GM18870 (cell line): ENCODE results near the gene NCKAP1.
"Not testable (repeated sequence)": the region's sequence is repeated elsewhere in the genome, so short reads cannot be mapped to it uniquely, and the experiment has no call there.

Experiments
- ATAC-seq: cut with Tn5 transposase; IDR thresholded peaks from one replicate; pipeline ENCODE4 v1.9.1; 2021; ENCODE audit warnings: moderate library complexity; ENCODE audit not compliant: unreplicated experiment

NCKAP1 gene

GRCh38 chr2:183038341-183039300, at the start of gene NCKAP1:
NCKAP1 (minus strand) TSS chr2:183038457; CDS start chr2:183038099, 358 bp downstream.
- peak; percentile 38 for ATAC-seq

- ATAC-seq, result no peak
Observed at GRCh38 chr2:183081911-183082310, 43.7 kb upstream of the NCKAP1 start.

GRCh38 chr2:183079139-183079775, 41.0 kb upstream of the NCKAP1 start:
- ATAC-seq, result peak; percentile 9

GRCh38 chr2:183078464-183079138, 40.3 kb upstream of the NCKAP1 start, which contains the start of gene DUSP19:
DUSP19 (plus strand) TSS chr2:183078747; CDS start chr2:183078934, 187 bp downstream.
- ATAC-seq, result peak; percentile 86

GRCh38 chr2:183078163-183078463, 39.9 kb upstream of the NCKAP1 start:
- no peak for ATAC-seq

- no peak for ATAC-seq
Observed at GRCh38 chr2:183072177-183072576, 33.9 kb upstream of the NCKAP1 start.

GRCh38 chr2:183070942-183071844, 32.9 kb upstream of the NCKAP1 start:
- no peak for ATAC-seq

GRCh38 chr2:183069174-183069573, 30.9 kb upstream of the NCKAP1 start:
- no peak for ATAC-seq

- ATAC-seq, result no peak
Observed at GRCh38 chr2:183068561-183068960, 30.3 kb upstream of the NCKAP1 start.

- peak; percentile 82 for ATAC-seq
Observed at GRCh38 chr2:183063083-183063482, 24.8 kb upstream of the NCKAP1 start.

GRCh38 chr2:183060571-183061231, 22.4 kb upstream of the NCKAP1 start:
- ATAC-seq, result no peak

- ATAC-seq, result no peak
Observed at GRCh38 chr2:183059561-183059960, 21.3 kb upstream of the NCKAP1 start.

GRCh38 chr2:183057333-183057985, 19.2 kb upstream of the NCKAP1 start:
- ATAC-seq, result peak; percentile 37

GRCh38 chr2:183049420-183049819, 11.2 kb upstream of the NCKAP1 start:
- no peak for ATAC-seq

- ATAC-seq, result not testable (repeated sequence)
Observed at GRCh38 chr2:183047486-183048125, 9.3 kb upstream of the NCKAP1 start.

- not testable (repeated sequence) for ATAC-seq
Observed at GRCh38 chr2:183043580-183043979, 5.3 kb upstream of the NCKAP1 start.

GRCh38 chr2:183040604-183041003, 2.3 kb upstream of the NCKAP1 start:
- no peak for ATAC-seq

- ATAC-seq, result peak; percentile 11
Observed at GRCh38 chr2:183037553-183038340, 510 bp downstream of the NCKAP1 start.
